ENCODE results near the gene RAB11FIP5.

The RAB11FIP5 gene

GRCh38 chr2:73083886-73084800, 28.6 kb downstream of the RAB11FIP5 start:
- no peak overlapping the region for H3K4me3 ChIP-seq (ENCODE audit: low read depth, low read length)
- TF ChIP-seq CTCF (IDR thresholded peaks at IDR 0.05; ENCODE audit: control insufficient read depth, extremely low read depth, insufficient read depth), result no peak
- DNase-seq (ENCODE audit: low read depth), result no peak

- no peak overlapping the region for H3K4me3 ChIP-seq (ENCODE audit: low read depth, low read length)
- TF ChIP-seq CTCF (IDR thresholded peaks at IDR 0.05; ENCODE audit: control insufficient read depth, extremely low read depth, insufficient read depth), result no peak
- DNase-seq (ENCODE audit: low read depth), result no peak
These were observed 30.0 kb downstream of the RAB11FIP5 start for GRCh38 chr2:73082523-73083410.

DNA sequence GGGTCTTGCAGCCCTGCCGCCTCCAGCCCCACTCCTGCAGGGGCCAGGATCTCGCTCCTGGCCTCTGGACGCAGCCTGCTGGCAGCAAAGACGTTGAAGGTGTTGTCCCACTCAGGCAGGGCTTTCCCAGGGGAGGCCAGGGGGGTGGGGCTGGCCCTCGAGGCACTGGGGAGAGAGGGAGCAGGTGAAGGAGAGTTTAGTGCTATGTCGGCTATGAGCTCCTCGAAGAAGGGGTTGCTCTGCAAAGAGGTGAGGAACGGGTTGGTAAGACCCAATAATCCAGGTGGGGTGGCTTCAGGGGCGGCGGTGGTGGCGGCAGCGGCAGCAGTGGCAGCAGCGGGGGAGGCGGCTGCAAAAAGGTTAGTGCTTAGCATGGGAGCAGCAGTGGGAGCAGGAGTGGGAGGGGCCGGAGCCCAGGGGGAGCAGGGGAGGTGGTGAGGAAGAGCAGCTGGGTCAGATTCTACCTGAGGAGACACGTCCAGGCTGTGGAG, 31.5 kb downstream of the RAB11FIP5 start:
- TF ChIP-seq CTCF (IDR thresholded peaks at IDR 0.05; ENCODE audit: control insufficient read depth, extremely low read depth, insufficient read depth), result no peak
- no peak overlapping the region for H3K4me3 ChIP-seq (ENCODE audit: low read depth, low read length)
- no peak for DNase-seq (ENCODE audit: low read depth)

GRCh38 chr2:73080321-73081131, 32.2 kb downstream of the RAB11FIP5 start:
- no peak for TF ChIP-seq CTCF (IDR thresholded peaks at IDR 0.05; ENCODE audit: control insufficient read depth, extremely low read depth, insufficient read depth)
- DNase-seq (ENCODE audit: low read depth), result no peak
- H3K4me3 ChIP-seq (ENCODE audit: low read depth, low read length), result no peak overlapping the region

DNA sequence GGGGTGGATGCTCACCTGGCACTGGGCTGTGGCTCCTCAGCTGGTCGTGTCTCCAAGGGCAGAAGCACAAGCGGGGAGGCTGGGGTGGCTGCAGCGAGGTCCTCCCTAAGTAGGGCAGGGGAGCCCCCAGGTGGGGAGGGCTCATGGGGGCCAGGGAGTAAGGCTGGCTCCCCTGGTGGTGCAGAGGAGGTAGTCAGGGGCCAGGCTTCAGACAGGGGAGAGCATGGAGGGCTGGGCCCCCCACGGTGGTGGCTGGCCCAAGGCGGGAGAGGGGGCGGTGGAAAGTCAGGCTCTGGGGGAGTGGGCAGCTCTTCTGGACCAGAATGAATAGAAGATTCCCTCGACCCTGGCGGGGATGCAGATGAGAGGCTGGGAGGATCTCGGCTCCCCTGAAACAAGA, 33.1 kb downstream of the RAB11FIP5 start:
- no peak overlapping the region for H3K4me3 ChIP-seq (ENCODE audit: low read depth, low read length)
- DNase-seq (ENCODE audit: low read depth), result no peak
- no peak for TF ChIP-seq CTCF (IDR thresholded peaks at IDR 0.05; ENCODE audit: control insufficient read depth, extremely low read depth, insufficient read depth)

Measured in LNCaP clone FGC (cell line).